ENCODE results near the gene DMD. TPM values are rescaled to one million over a fixed set of nuclear protein-coding genes. Genes with fewer than 3 reads are reported as not detected.
"Not testable (repeated sequence)": the region's sequence is repeated elsewhere in the genome, so short reads cannot be mapped to it uniquely, and the experiment has no call there.

Gene DMD
- total RNA-seq, 1 experiment from 2014 or later, result 2.2 TPM

GRCh38 chrX:33078273-33078672, 133.1 kb downstream of the DMD start:
- Histone ChIP-seq H3K9me3 (ENCODE audit: control insufficient read depth, insufficient read depth, low read depth, low read length) (no peaks in the 10 kb centered on the region), H3K27me3 (ENCODE audit: control insufficient read depth, insufficient read depth, low read length) (no peaks in the 10 kb centered on the region), H3K4me1 (ENCODE audit: control insufficient read depth, insufficient read depth, low read length) (no peaks in the 10 kb centered on the region), H3K27ac (ENCODE audit: low read length) (no peak overlapping the region), H3K4me3 (ENCODE audit: low read depth in 2 of 2, low read length in 2 of 2) (no peak overlapping the region), H3K36me3 (ENCODE audit: control insufficient read depth, insufficient read depth, low read length) (no peaks in the 10 kb centered on the region)
- intact Hi-C loops (cut with micrococcal nuclease; ENCODE audit: unreplicated experiment), result no loop called here
- in situ Hi-C loops (cut with HindIII; ENCODE audit: low pct_unique_long_range_greater_than_20kb, low sequenced_read_pairs), result no loop called here
- POLR2A ChIA-PET, result no interaction called here
- BruUV-seq (replicated peaks), result no TSS peak
- ATAC-seq, result no peak
- TF ChIP-seq POLR2AphosphoS5 (IDR thresholded peaks at IDR 0.05; ENCODE audit: low read depth, low read length) (no peak), CTCF (IDR thresholded peaks at IDR 0.05) (no peak), SIN3A (IDR thresholded peaks at IDR 0.05; ENCODE audit: borderline replicate concordance, insufficient read depth, low read depth, low read length) (no peak), TCF7L2 (IDR thresholded peaks at IDR 0.05; ENCODE audit: low read depth, low read length) (no peak)
- TF ChIP-seq, protein P1, sequence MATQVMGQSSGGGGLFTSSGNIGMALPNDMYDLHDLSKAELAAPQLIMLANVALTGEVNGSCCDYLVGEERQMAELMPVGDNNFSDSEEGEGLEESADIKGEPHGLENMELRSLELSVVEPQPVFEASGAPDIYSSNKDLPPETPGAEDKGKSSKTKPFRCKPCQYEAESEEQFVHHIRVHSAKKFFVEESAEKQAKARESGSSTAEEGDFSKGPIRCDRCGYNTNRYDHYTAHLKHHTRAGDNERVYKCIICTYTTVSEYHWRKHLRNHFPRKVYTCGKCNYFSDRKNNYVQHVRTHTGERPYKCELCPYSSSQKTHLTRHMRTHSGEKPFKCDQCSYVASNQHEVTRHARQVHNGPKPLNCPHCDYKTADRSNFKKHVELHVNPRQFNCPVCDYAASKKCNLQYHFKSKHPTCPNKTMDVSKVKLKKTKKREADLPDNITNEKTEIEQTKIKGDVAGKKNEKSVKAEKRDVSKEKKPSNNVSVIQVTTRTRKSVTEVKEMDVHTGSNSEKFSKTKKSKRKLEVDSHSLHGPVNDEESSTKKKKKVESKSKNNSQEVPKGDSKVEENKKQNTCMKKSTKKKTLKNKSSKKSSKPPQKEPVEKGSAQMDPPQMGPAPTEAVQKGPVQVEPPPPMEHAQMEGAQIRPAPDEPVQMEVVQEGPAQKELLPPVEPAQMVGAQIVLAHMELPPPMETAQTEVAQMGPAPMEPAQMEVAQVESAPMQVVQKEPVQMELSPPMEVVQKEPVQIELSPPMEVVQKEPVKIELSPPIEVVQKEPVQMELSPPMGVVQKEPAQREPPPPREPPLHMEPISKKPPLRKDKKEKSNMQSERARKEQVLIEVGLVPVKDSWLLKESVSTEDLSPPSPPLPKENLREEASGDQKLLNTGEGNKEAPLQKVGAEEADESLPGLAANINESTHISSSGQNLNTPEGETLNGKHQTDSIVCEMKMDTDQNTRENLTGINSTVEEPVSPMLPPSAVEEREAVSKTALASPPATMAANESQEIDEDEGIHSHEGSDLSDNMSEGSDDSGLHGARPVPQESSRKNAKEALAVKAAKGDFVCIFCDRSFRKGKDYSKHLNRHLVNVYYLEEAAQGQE (IDR thresholded peaks at IDR 0.05; ENCODE audit: insufficient read depth in 1 of 2, low read depth in 2 of 2, low read length in 1 of 2), result no peak
- DNase-seq (ENCODE audit: low read depth, low spot score), result no peak
- CTCF ChIA-PET, result no interaction called here

DNA sequence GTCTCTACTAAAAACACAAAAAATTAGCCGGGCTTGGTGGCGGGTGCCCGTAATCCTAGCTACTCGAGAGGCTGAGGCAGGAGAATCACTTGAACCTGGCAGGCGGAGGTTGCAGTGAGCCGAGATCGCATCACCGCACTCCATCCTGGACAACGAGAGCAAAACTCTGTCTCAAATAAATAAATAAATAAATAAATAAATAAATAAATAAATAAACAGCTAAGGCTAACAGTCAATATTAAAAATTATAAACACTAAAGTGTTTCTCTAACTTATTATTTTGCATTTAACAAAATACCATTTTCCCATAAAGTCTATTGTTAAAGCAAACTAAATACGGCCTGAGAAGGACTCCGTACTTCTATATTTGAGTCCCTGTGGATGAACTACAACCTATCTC, 137.7 kb downstream of the DMD start:
- H3K4me1 ChIP-seq (ENCODE audit: control insufficient read depth, insufficient read depth, low read length); CTCF ChIA-PET; ATAC-seq; H3K4me3 ChIP-seq (ENCODE audit: low read depth in 2 of 2, low read length in 2 of 2); in situ Hi-C loops (cut with HindIII; ENCODE audit: low pct_unique_long_range_greater_than_20kb, low sequenced_read_pairs); intact Hi-C loops (cut with micrococcal nuclease; ENCODE audit: unreplicated experiment); H3K9me3 ChIP-seq (ENCODE audit: control insufficient read depth, insufficient read depth, low read depth, low read length); H3K27me3 ChIP-seq (ENCODE audit: control insufficient read depth, insufficient read depth, low read length); DNase-seq (ENCODE audit: low read depth, low spot score); BruUV-seq (replicated peaks); H3K27ac ChIP-seq (ENCODE audit: low read length); H3K36me3 ChIP-seq (ENCODE audit: control insufficient read depth, insufficient read depth, low read length): not testable (repeated sequence)
- POLR2A ChIA-PET, result interaction anchor here (0.6 kb wide), 1 partner anchor 666 kb away, joined by 3 read pairs; no protein-coding TSS in a partner anchor

DNA sequence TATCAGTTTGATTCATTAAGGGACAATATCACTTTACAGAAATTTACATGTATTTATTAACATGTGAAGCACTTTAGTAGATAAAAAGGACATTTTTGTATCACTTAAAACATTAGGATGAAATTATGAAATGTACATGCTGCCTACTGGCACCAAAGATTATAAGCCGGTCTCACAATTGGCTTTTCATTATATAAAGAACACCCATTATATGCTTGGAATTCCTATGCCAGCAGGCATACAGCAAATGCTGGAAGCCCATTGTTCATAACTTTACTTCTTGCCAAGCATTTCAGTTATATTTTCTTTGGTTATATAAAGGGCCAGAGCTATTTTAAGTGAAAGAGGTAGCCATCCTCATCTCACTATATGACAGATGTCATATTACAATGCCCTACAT, 145.9 kb downstream of the DMD start:
- ATAC-seq, result no peak
- ChIA-PET CTCF (no interaction called here), POLR2A (no interaction called here)
- H3K4me3 ChIP-seq (ENCODE audit: low read depth in 2 of 2, low read length in 2 of 2), result no peak overlapping the region
- no peaks in the 10 kb centered on the region for H3K4me1 ChIP-seq (ENCODE audit: control insufficient read depth, insufficient read depth, low read length)
- in situ Hi-C loops (cut with HindIII; ENCODE audit: low pct_unique_long_range_greater_than_20kb, low sequenced_read_pairs) (no loop called here), intact Hi-C loops (cut with micrococcal nuclease; ENCODE audit: unreplicated experiment) (no loop called here)
- no peak overlapping the region for H3K27ac ChIP-seq (ENCODE audit: low read length)
- no peaks in the 10 kb centered on the region for H3K36me3 ChIP-seq (ENCODE audit: control insufficient read depth, insufficient read depth, low read length)
- no peak for DNase-seq (ENCODE audit: low read depth, low spot score)
- TF ChIP-seq SIN3A (IDR thresholded peaks at IDR 0.05; ENCODE audit: borderline replicate concordance, insufficient read depth, low read depth, low read length), result no peak
- no peak for TF ChIP-seq POLR2AphosphoS5 (IDR thresholded peaks at IDR 0.05; ENCODE audit: low read depth, low read length)
- no peak for TF ChIP-seq CTCF (IDR thresholded peaks at IDR 0.05)
- TF ChIP-seq TCF7L2 (IDR thresholded peaks at IDR 0.05; ENCODE audit: low read depth, low read length), result no peak
- TF ChIP-seq, protein P1 (IDR thresholded peaks at IDR 0.05; ENCODE audit: insufficient read depth in 1 of 2, low read depth in 2 of 2, low read length in 1 of 2), result no peak
- no peaks in the 10 kb centered on the region for H3K9me3 ChIP-seq (ENCODE audit: control insufficient read depth, insufficient read depth, low read depth, low read length)
- no TSS peak for BruUV-seq (replicated peaks)
- no peaks in the 10 kb centered on the region for H3K27me3 ChIP-seq (ENCODE audit: control insufficient read depth, insufficient read depth, low read length)

All from Panc1 (cell line).